Smooth muscle cell (in vitro differentiated cells): Measurements from ENCODE around the gene NCLN. TPM values are rescaled to one million over a fixed set of nuclear protein-coding genes. Genes with fewer than 3 reads are reported as not detected.
"Not testable (repeated sequence)": the region's sequence is repeated elsewhere in the genome, so short reads cannot be mapped to it uniquely, and the experiment has no call there.

Experiments used
- DNase-seq: peaks from one replicate; lab custom pipeline; 2025; ENCODE audit not compliant: unreplicated experiment; lab: John Stamatoyannopoulos, UW
- H2AFZ ChIP-seq: fragments of 200-600 bp; sonication (generic); 2 replicates; pipeline ENCODE4 v1.6.0; 2016; ENCODE audit warnings: antibody characterized with exemption, low read depth, mild to moderate bottlenecking
- H3F3A ChIP-seq: fragments of 200-600 bp; sonication (generic); 2 replicates; pipeline ENCODE4 v1.6.0; 2017; ENCODE audit warnings: antibody characterized with exemption, low read depth
- H3K27ac ChIP-seq: fragments of 200-600 bp; sonication (generic); 2 replicates; pipeline ENCODE4 v1.5.1; 2016; ENCODE audit warnings: low read depth, mild to moderate bottlenecking
- H3K27me3 ChIP-seq: fragments of 200-600 bp; sonication (generic); 2 replicates; pipeline ENCODE4 v1.6.1; 2016; ENCODE audit warnings: low read depth, mild to moderate bottlenecking
- H3K36me3 ChIP-seq: fragments of 200-600 bp; sonication (generic); 2 replicates; pipeline ENCODE4 v1.5.1; 2016; ENCODE audit warnings: low read depth
- H3K4me1 ChIP-seq: fragments of 200-600 bp; sonication (generic); 2 replicates; pipeline ENCODE4 v1.5.1; 2016; ENCODE audit warnings: low read depth
- H3K4me2 ChIP-seq: fragments of 200-600 bp; sonication (generic); 2 replicates; pipeline ENCODE4 v1.6.0; 2016; ENCODE audit warnings: mild to moderate bottlenecking
- H3K4me3 ChIP-seq: fragments of 200-600 bp; sonication (generic); 2 replicates; pipeline ENCODE4 v1.5.1; 2016; ENCODE audit warnings: mild to moderate bottlenecking
- H3K79me2 ChIP-seq: fragments of 200-600 bp; sonication (generic); 2 replicates; pipeline ENCODE4 v1.6.0; 2016; ENCODE audit warnings: low read depth, mild to moderate bottlenecking
- H3K9ac ChIP-seq: fragments of 200-600 bp; sonication (generic); 2 replicates; pipeline ENCODE4 v1.6.0; 2016; ENCODE audit warnings: low read depth
- H3K9me3 ChIP-seq: fragments of 200-600 bp; sonication (generic); replicated peaks from 2 replicates; pipeline ENCODE4 v1.5.1; 2016; ENCODE audit warnings: low read depth
- H4K20me1 ChIP-seq: fragments of 200-600 bp; sonication (generic); 2 replicates; pipeline ENCODE4 v1.6.0; 2016; ENCODE audit warnings: low read depth
- WGBS: methylation state at CpG from one replicate; pipeline ENCODE4 v1.1.7; 2016; ENCODE audit warnings: low lambda C conversion rate; 5-methylcytosine and 5-hydroxymethylcytosine counted together
- polyA plus RNA-seq: library from polyadenylated mRNA; unstranded; fragments of >200 nt; fragmentation: Nextera tagmentation; extraction: Ambion mirVana; gene quantifications from 2 replicates; pipeline ENCODE4 v1.2.1, GENCODE V29; 2016
- total RNA-seq: library from RNA; depleted of rRNA; stranded (reverse); fragments of >200 nt; gene quantifications from 2 replicates; pipeline ENCODE4 v1.2.3, GENCODE V29; 2014
- TF ChIP-seq, protein P1 (sequence below): fragments of 200-600 bp; sonication (generic); IDR thresholded peaks from 2 replicates; pipeline ENCODE4 v1.5.1; 2017; ENCODE audit warnings: borderline replicate concordance, mild to moderate bottlenecking, antibody characterized with exemption; ENCODE audit not compliant: insufficient read depth, poor library complexity, severe bottlenecking

NCLN gene
- total and polyA plus RNA-seq, 2 experiments from 2014 or later: 44.5 to 97.4 TPM

DNA sequence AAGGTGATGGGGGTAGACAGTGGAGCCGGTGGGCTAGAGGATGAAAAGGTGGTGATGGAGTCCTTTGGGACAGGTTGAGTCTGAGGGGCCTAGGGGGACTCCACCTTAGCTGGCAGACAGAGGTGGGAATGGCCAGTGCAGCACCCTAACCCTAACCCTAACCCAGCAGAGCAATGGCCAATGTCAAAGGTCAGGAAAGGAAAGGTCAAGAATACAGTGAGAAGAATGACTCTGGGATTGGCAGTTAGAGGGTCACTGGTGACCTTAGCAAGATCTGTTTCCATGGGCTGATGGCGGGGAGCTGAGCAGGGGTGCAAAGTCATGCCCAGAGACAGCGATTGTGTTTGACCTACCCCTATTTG lies 33.3 kb upstream of the NCLN start:
- TF ChIP-seq, protein P1, sequence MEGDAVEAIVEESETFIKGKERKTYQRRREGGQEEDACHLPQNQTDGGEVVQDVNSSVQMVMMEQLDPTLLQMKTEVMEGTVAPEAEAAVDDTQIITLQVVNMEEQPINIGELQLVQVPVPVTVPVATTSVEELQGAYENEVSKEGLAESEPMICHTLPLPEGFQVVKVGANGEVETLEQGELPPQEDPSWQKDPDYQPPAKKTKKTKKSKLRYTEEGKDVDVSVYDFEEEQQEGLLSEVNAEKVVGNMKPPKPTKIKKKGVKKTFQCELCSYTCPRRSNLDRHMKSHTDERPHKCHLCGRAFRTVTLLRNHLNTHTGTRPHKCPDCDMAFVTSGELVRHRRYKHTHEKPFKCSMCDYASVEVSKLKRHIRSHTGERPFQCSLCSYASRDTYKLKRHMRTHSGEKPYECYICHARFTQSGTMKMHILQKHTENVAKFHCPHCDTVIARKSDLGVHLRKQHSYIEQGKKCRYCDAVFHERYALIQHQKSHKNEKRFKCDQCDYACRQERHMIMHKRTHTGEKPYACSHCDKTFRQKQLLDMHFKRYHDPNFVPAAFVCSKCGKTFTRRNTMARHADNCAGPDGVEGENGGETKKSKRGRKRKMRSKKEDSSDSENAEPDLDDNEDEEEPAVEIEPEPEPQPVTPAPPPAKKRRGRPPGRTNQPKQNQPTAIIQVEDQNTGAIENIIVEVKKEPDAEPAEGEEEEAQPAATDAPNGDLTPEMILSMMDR: no peak
- DNase-seq: no peak
- no peaks in the 10 kb centered on the region for H3K4me1 ChIP-seq
- H3K4me2 ChIP-seq: no peak overlapping the region
- H3K9me3 ChIP-seq: no peaks in the 10 kb centered on the region
- H3F3A ChIP-seq: no peaks in the 10 kb centered on the region
- H3K79me2 ChIP-seq: no peaks in the 10 kb centered on the region
- H3K36me3 ChIP-seq: no peaks in the 10 kb centered on the region
- H3K27me3 ChIP-seq: no peaks in the 10 kb centered on the region
- WGBS: 87% methylated on average over 3 of the region's 3 CpGs
- H3K27ac ChIP-seq: no peak overlapping the region
- H4K20me1 ChIP-seq: no peaks in the 10 kb centered on the region
- no peak overlapping the region for H2AFZ ChIP-seq
- no peak overlapping the region for H3K9ac ChIP-seq
- no peak overlapping the region for H3K4me3 ChIP-seq

DNA sequence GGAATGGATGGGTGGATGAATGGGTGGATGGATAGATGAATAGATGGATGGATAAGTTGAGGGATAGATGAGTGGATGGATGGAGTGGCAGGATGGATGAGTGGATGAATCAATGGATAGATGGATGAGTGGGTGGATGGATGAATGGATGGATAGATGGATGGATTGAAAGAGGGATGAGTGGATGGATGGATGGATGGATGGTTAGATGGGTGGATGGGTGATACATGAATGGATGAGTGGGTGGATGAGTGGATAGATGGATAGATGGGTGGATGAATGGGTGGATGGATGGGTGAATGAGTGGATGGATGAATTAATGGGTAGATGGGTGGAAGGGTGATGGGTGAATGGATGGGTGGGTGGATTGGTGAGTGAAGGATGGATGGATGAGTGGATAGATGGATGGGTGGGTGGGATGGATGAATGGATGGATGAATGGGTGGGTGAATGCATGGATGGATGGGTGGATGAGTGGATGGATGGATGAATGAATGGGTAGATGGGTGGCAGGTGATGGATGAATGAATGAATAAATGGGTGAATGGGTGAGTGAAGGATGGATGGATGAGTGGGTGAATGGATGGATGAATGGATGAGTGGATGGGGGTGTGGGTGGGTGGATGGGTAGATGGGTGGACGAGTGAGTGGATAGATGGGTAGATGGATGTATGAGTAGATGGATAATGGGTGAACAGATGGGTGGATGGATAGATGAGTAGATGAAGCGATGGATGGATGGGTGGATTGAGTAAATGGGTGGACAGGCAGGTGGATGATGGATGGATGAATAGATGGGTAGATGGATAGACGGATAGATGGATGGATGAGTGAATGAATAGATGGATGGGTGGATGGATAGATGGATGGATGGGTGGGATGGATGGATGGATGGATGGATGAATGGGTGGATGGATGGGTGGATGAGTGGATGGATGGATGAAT lies 32.2 kb upstream of the NCLN start:
- Histone ChIP-seq H2AFZ (no peak overlapping the region), H3K9ac (no peak overlapping the region), H3F3A (no peaks in the 10 kb centered on the region), H3K4me2 (no peak overlapping the region), H3K27me3 (no peaks in the 10 kb centered on the region), H3K36me3 (no peaks in the 10 kb centered on the region), H3K9me3 (no peaks in the 10 kb centered on the region), H3K27ac (no peak overlapping the region), H3K79me2 (no peaks in the 10 kb centered on the region), H3K4me3 (no peak overlapping the region), H3K4me1 (no peaks in the 10 kb centered on the region), H4K20me1 (no peaks in the 10 kb centered on the region)
- TF ChIP-seq, protein P1: no peak
- 90% methylated on average over 3 of the region's 3 CpGs for WGBS
- no peak for DNase-seq

DNA sequence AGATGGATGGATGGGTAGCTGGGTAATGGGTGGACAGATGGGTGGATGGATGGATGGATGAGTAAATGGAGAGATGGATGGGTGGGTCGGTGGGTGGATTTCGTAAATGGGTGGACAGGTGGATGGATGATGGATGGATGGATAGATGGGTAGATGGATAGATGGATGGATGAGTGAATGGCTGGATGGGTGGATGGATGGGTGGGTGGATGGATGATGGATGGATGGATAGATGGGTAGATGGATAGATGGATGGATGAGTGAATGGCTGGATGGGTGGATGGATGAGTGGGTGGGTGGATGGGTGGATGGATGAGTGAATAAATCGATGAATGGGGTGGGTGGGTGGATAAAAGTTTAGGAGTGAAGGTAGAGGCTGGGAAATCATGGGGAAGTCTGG lies 31.3 kb upstream of the NCLN start:
- WGBS: 100% methylated on average over 2 of the region's 3 CpGs
- DNase-seq, H3K4me3 ChIP-seq, H2AFZ ChIP-seq, H3K79me2 ChIP-seq, H3K27me3 ChIP-seq, H3K4me1 ChIP-seq, H3K9me3 ChIP-seq, H3K27ac ChIP-seq, H3K36me3 ChIP-seq, H3K4me2 ChIP-seq, H3F3A ChIP-seq, H4K20me1 ChIP-seq, H3K9ac ChIP-seq: not testable (repeated sequence)

DNA sequence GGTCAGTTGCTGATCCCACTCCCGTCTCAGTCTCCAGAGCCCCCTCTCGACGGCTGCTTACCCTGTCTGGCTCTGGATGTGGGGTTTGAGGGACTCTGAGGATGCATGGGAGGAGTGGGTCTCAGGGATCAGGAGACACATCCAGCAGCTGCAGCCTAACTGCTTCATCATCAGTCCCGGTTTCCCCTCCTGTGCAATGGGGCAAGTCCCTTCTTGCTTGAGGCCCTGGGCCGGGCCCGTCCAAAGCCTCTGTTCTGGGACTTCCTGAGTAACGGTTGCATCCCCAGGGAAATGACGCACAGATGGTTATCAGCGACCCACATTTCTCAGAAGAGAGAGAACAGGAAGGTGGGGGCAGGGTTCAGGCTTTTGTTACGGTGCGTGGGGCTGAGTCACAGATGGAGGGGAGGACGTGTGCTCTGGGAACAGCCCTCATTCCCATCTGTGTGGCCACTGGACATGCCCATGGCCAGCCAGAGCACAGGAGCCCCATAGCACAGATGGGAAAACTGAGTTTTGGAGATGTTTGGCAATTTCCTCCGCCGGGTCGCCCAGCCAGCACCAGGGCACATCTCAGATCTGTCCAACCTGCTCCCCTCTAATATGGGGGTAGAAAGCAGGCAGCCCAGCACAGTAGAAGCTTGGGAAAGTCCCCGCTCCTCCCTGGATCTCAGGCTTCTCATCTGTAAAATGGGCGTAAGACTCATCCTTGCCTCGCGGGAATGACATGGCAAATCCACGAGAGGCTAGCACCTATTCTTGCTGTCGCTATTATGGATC lies 30.6 kb upstream of the NCLN start:
- 61% methylated on average over 21 of the region's 21 CpGs for WGBS
- no peak overlapping the region for H2AFZ ChIP-seq
- no peak overlapping the region for H3K27ac ChIP-seq
- TF ChIP-seq, protein P1: no peak
- H3K4me2 ChIP-seq: no peak overlapping the region
- no peaks in the 10 kb centered on the region for H3K9me3 ChIP-seq
- no peak for DNase-seq
- H3K4me3 ChIP-seq: no peak overlapping the region
- H3F3A ChIP-seq: no peaks in the 10 kb centered on the region
- H3K36me3 ChIP-seq: no peaks in the 10 kb centered on the region
- no peaks in the 10 kb centered on the region for H3K79me2 ChIP-seq
- H3K27me3 ChIP-seq: no peaks in the 10 kb centered on the region
- no peak overlapping the region for H3K9ac ChIP-seq
- H4K20me1 ChIP-seq: no peaks in the 10 kb centered on the region
- H3K4me1 ChIP-seq: no peaks in the 10 kb centered on the region
